Measurements from ENCODE around the gene ZBTB45.
"Not testable (repeated sequence)": the region's sequence is repeated elsewhere in the genome, so short reads cannot be mapped to it uniquely, and the experiment has no call there.

ZBTB45 gene

GRCh38 chr19:58548859-58549663 is 29.5 kb upstream of the ZBTB45 start:
- ATAC-seq (no peak), DNase-seq (ENCODE audit: low spot score in 2 of 2) (peak in 1 of 2 donors; percentile 47)
- H3K9me3 Mint-ChIP-seq = no peaks in the 10 kb centered on the region
- H3K4me3 Mint-ChIP-seq = no peak overlapping the region
- H3K4me1 Mint-ChIP-seq = peaks cover 61% of the 10 kb centered on the region
- H3K27ac Mint-ChIP-seq = no peak overlapping the region
- peaks cover 99% of the 10 kb centered on the region for H3K36me3 Mint-ChIP-seq

GRCh38 chr19:58547323-58548312 is 28.0 kb upstream of the ZBTB45 start:
- no peaks in the 10 kb centered on the region for H3K9me3 Mint-ChIP-seq
- H3K4me1 Mint-ChIP-seq = peaks cover 56% of the 10 kb centered on the region
- peak overlapping the region; percentile 91 for H3K4me3 Mint-ChIP-seq
- peaks cover 93% of the 10 kb centered on the region for H3K36me3 Mint-ChIP-seq
- H3K27ac Mint-ChIP-seq = no peak overlapping the region
- no peak for ATAC-seq
- no peak for DNase-seq (ENCODE audit: low spot score in 2 of 2)

GRCh38 chr19:58546019-58546530 is 26.5 kb upstream of the ZBTB45 start:
- Mint-ChIP-seq H3K9me3 (no peaks in the 10 kb centered on the region), H3K36me3 (peaks cover 77% of the 10 kb centered on the region), H3K27ac (peak overlapping the region; percentile 92), H3K4me3 (peak overlapping the region; percentile 91), H3K4me1 (peaks cover 52% of the 10 kb centered on the region)
- DNase-seq (ENCODE audit: low spot score in 2 of 2) (no peak), ATAC-seq (no peak)

- Mint-ChIP-seq H3K36me3 (peaks cover 71% of the 10 kb centered on the region), H3K4me1 (peaks cover 45% of the 10 kb centered on the region), H3K9me3 (no peaks in the 10 kb centered on the region), H3K27ac (peak overlapping the region; percentile 92), H3K4me3 (peak overlapping the region; percentile 91)
- no peak for ATAC-seq
- no peak for DNase-seq (ENCODE audit: low spot score in 2 of 2)
Observed at GRCh38 chr19:58545286-58546018, 25.8 kb upstream of the ZBTB45 start.

- Mint-ChIP-seq H3K36me3 (peaks cover 64% of the 10 kb centered on the region), H3K27ac (peak overlapping the region; percentile 96), H3K4me3 (peak overlapping the region; percentile 91), H3K4me1 (peaks cover 38% of the 10 kb centered on the region), H3K9me3 (no peaks in the 10 kb centered on the region)
- ATAC-seq = peak; percentile 64
- DNase-seq (ENCODE audit: low spot score in 2 of 2) = no peak
Observed at GRCh38 chr19:58544591-58545285, 25.1 kb upstream of the ZBTB45 start.

- ATAC-seq (peak; percentile 96), DNase-seq (ENCODE audit: low spot score in 2 of 2) (peak; percentile 100)
- peaks cover 38% of the 10 kb centered on the region for H3K4me1 Mint-ChIP-seq
- H3K9me3 Mint-ChIP-seq = no peaks in the 10 kb centered on the region
- peak within 1 kb of the TSS; percentile 96 for H3K27ac Mint-ChIP-seq
- peaks cover 57% of the 10 kb centered on the region for H3K36me3 Mint-ChIP-seq
- peak within 1 kb of the TSS; percentile 91 for H3K4me3 Mint-ChIP-seq
Observed at GRCh38 chr19:58543826-58544590, 24.4 kb upstream of the ZBTB45 start, which contains the start of gene TRIM28. TSS of gene TRIM28 (plus strand) at chr19:58544064. CDS start at chr19:58544758, 694 bp downstream.

- ATAC-seq; DNase-seq (ENCODE audit: low spot score in 2 of 2); H3K9me3 Mint-ChIP-seq: not testable (repeated sequence)
- Mint-ChIP-seq H3K4me3 (peak overlapping the region; percentile 91), H3K36me3 (peaks cover 45% of the 10 kb centered on the region), H3K27ac (peak overlapping the region; percentile 96), H3K4me1 (peaks cover 38% of the 10 kb centered on the region)
Observed at GRCh38 chr19:58542641-58543372, 23.2 kb upstream of the ZBTB45 start.

- not testable (repeated sequence) for DNase-seq (ENCODE audit: low spot score in 2 of 2); H3K36me3 Mint-ChIP-seq; ATAC-seq; H3K27ac Mint-ChIP-seq; H3K9me3 Mint-ChIP-seq
- H3K4me3 Mint-ChIP-seq = peak overlapping the region; percentile 66
- H3K4me1 Mint-ChIP-seq = peaks cover 14% of the 10 kb centered on the region
Observed at GRCh38 chr19:58539169-58539559, 19.6 kb upstream of the ZBTB45 start.

- Mint-ChIP-seq H3K9me3 (no peaks in the 10 kb centered on the region), H3K27ac (no peak overlapping the region), H3K4me1 (peaks cover 7% of the 10 kb centered on the region), H3K4me3 (peak overlapping the region; percentile 66), H3K36me3 (peaks cover 3% of the 10 kb centered on the region)
- DNase-seq (ENCODE audit: low spot score in 2 of 2) (peak in 1 of 2 donors; percentile 72), ATAC-seq (peak; percentile 73)
Observed at GRCh38 chr19:58538257-58539168, 18.9 kb upstream of the ZBTB45 start.

GRCh38 chr19:58536852-58537798 is 17.5 kb upstream of the ZBTB45 start:
- DNase-seq (ENCODE audit: low spot score in 2 of 2) = no peak
- H3K4me1 Mint-ChIP-seq = peaks cover 5% of the 10 kb centered on the region
- peak overlapping the region; percentile 66 for H3K4me3 Mint-ChIP-seq
- peak; percentile 13 for ATAC-seq
- H3K36me3 Mint-ChIP-seq = no peaks in the 10 kb centered on the region
- H3K27ac Mint-ChIP-seq = no peak overlapping the region
- no peaks in the 10 kb centered on the region for H3K9me3 Mint-ChIP-seq

- H3K4me1 Mint-ChIP-seq = peaks cover 5% of the 10 kb centered on the region
- ATAC-seq = no peak
- no peak for DNase-seq (ENCODE audit: low spot score in 2 of 2)
- H3K4me3 Mint-ChIP-seq = no peak overlapping the region
- H3K9me3 Mint-ChIP-seq = no peaks in the 10 kb centered on the region
- H3K36me3 Mint-ChIP-seq = no peaks in the 10 kb centered on the region
- no peak overlapping the region for H3K27ac Mint-ChIP-seq
Observed at GRCh38 chr19:58535857-58536256, 16.2 kb upstream of the ZBTB45 start.
